Panc1 (cell line): ENCODE results near the gene LRRC3. TPM values are rescaled to one million over a fixed set of nuclear protein-coding genes. Genes with fewer than 3 reads are reported as not detected.
"Not testable (repeated sequence)": the region's sequence is repeated elsewhere in the genome, so short reads cannot be mapped to it uniquely, and the experiment has no call there.

Source experiments
- ATAC-seq: fragments of 200-7000 bp; cut with Tn5 transposase; 2 replicates; pipeline ENCODE4 v1.9.1; 2020; ENCODE audit warnings: mild to moderate bottlenecking, moderate library complexity
- BruUV-seq: library from RNA; stranded (reverse); fragments of 400-500 nt; replicated peaks from 2 replicates; lab custom pipeline; 2021; lab: Mats Ljungman, UMichigan
- CTCF ChIA-PET: fragments of 300-600 bp; sonication (Branson Sonifier 250); formaldehyde crosslinking; loops from one replicate; lab custom pipeline; 2022; ENCODE audit warnings: antibody characterized with exemption; lab: Charles Lee
- POLR2A ChIA-PET: fragments of 300-600 bp; sonication (Branson Sonifier 250); formaldehyde crosslinking; loops from one replicate; lab custom pipeline; 2022; ENCODE audit warnings: antibody characterized with exemption; lab: Charles Lee
- DNase-seq: peaks from one replicate; pipeline ENCODE4 v3.0.0-alpha.2; 2010; ENCODE audit warnings: low read depth, low spot score
- H3K27ac ChIP-seq: 2 replicates; pipeline ENCODE4 v1.5.1; 2011; ENCODE audit warnings: mild to moderate bottlenecking, low read length, inconsistent platforms
- H3K27me3 ChIP-seq: fragments of 200-500 bp; sonication (Bioruptor generic); 2 replicates; pipeline ENCODE4 v1.6.0; 2014; ENCODE audit warnings: low read length, inconsistent platforms; ENCODE audit not compliant: control insufficient read depth, insufficient read depth
- H3K36me3 ChIP-seq: fragments of 200-500 bp; sonication (Bioruptor generic); 2 replicates; pipeline ENCODE4 v1.5.1; 2014; ENCODE audit warnings: inconsistent platforms, mild to moderate bottlenecking, low read length, moderate library complexity; ENCODE audit not compliant: control insufficient read depth, insufficient read depth
- H3K4me1 ChIP-seq: 2 replicates; pipeline ENCODE4 v1.5.1; 2011; ENCODE audit warnings: inconsistent platforms, mild to moderate bottlenecking, low read length, moderate library complexity; ENCODE audit not compliant: control insufficient read depth, insufficient read depth
- H3K4me3 ChIP-seq, 2 experiments: 2 replicates each; pipeline ENCODE4 v1.5.1; 2011 to 2012; ENCODE audit warnings: low read depth in 2 of 2, low read length in 2 of 2, mild to moderate bottlenecking in 2 of 2, inconsistent platforms in 1 of 2, moderate library complexity in 1 of 2
- H3K9me3 ChIP-seq: fragments of 200-500 bp; sonication (Bioruptor generic); 2 replicates; pipeline ENCODE4 v1.5.1; 2014; ENCODE audit warnings: low read depth, mild to moderate bottlenecking, inconsistent platforms, low read length, moderate library complexity; ENCODE audit not compliant: control insufficient read depth, insufficient read depth
- POLR2AphosphoS5 ChIP-seq: IDR thresholded peaks from 2 replicates; pipeline ENCODE4 v1.6.1; 2012; ENCODE audit warnings: mild to moderate bottlenecking, low read depth, low read length, moderate library complexity
- REST ChIP-seq, 2 experiments: IDR thresholded peaks; 2 replicates each; pipeline ENCODE4 v1.6.1; 2011 to 2012; ENCODE audit warnings: low read depth in 2 of 2, control low read depth in 1 of 2, low read length in 1 of 2, mild to moderate bottlenecking in 1 of 2, moderate library complexity in 1 of 2; ENCODE audit not compliant: insufficient read depth in 1 of 2
- SIN3A ChIP-seq: IDR thresholded peaks from 2 replicates; pipeline ENCODE4 v1.6.1; 2012; ENCODE audit warnings: low read depth, mild to moderate bottlenecking, low read length, moderate library complexity, borderline replicate concordance; ENCODE audit not compliant: insufficient read depth
- TCF7L2 ChIP-seq: IDR thresholded peaks from 2 replicates; pipeline ENCODE4 v1.6.1; 2011; ENCODE audit warnings: mild to moderate bottlenecking, low read depth, low read length, inconsistent platforms
- in situ Hi-C: cut with HindIII; loops from 2 replicates; pipeline ENCODE4 v1.10.0; 2016; ENCODE audit warnings: low sequenced_read_pairs, low pct_unique_long_range_greater_than_20kb
- intact Hi-C: fragments of 100-400 bp; cut with micrococcal nuclease; formaldehyde crosslinking; loops from one replicate; pipeline ENCODE4 v1.10.0; 2022; ENCODE audit not compliant: unreplicated experiment
- total RNA-seq: library from RNA; stranded (reverse); gene quantifications from one replicate; pipeline ENCODE4 v1.2.1, GENCODE V29; 2021; ENCODE audit not compliant: unreplicated experiment
- TF ChIP-seq, protein P1 (sequence below): fragments of 450-650 bp; IDR thresholded peaks from 2 replicates; pipeline ENCODE4 v1.5.1; 2017; ENCODE audit warnings: mild to moderate bottlenecking

The LRRC3 gene
- total RNA-seq, 1 experiment from 2014 or later = 3.3 TPM

GRCh38 chr21:44416193-44416592, 39.1 kb upstream of the LRRC3 start:
- H3K9me3 ChIP-seq = no peaks in the 10 kb centered on the region
- no TSS peak for BruUV-seq
- intact Hi-C loops = no loop called here
- no peak overlapping the region for H3K4me3 ChIP-seq
- DNase-seq (no peak), ATAC-seq (no peak)
- no peaks in the 10 kb centered on the region for H3K4me1 ChIP-seq
- no peaks in the 10 kb centered on the region; the same call in 1 of the 2 replicates for H3K27me3 ChIP-seq
- no peaks in the 10 kb centered on the region for H3K36me3 ChIP-seq
- ChIA-PET POLR2A (no interaction called here), CTCF (no interaction called here)
- in situ Hi-C loops = no loop called here
- H3K27ac ChIP-seq = no peak overlapping the region
- TF ChIP-seq SIN3A (no peak), REST (IDR thresholded peaks at IDR 0.05; ENCODE audit: insufficient read depth in 1 of 2, low read depth in 2 of 2, low read length in 1 of 2) (no peak), POLR2AphosphoS5 (no peak), TCF7L2 (no peak)
- TF ChIP-seq, protein P1, sequence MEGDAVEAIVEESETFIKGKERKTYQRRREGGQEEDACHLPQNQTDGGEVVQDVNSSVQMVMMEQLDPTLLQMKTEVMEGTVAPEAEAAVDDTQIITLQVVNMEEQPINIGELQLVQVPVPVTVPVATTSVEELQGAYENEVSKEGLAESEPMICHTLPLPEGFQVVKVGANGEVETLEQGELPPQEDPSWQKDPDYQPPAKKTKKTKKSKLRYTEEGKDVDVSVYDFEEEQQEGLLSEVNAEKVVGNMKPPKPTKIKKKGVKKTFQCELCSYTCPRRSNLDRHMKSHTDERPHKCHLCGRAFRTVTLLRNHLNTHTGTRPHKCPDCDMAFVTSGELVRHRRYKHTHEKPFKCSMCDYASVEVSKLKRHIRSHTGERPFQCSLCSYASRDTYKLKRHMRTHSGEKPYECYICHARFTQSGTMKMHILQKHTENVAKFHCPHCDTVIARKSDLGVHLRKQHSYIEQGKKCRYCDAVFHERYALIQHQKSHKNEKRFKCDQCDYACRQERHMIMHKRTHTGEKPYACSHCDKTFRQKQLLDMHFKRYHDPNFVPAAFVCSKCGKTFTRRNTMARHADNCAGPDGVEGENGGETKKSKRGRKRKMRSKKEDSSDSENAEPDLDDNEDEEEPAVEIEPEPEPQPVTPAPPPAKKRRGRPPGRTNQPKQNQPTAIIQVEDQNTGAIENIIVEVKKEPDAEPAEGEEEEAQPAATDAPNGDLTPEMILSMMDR = no peak

DNA sequence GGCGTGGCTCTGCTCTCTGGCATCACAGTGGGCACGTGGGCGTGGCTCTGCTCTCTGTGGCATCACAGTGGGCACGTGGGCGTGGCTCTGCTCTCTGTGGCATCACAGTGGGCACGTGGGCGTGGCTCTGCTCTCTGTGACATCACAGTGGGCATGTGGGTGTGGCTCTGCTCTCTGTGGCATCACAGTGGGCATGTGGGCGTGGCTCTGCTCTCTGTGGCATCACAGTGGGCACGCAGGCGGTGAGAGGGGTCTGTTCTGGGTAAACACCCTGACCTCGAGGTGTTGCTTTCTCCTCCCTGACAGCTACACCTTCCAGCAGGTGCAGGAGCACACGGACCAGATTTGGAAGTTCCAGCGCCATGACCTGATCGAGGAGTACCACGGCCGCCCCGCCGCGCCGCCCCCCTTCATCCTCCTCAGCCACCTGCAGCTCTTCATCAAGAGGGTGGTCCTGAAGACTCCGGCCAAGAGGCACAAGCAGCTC, 37.6 kb upstream of the LRRC3 start:
- intact Hi-C loops, H3K4me1 ChIP-seq, POLR2A ChIA-PET, H3K4me3 ChIP-seq, in situ Hi-C loops, H3K36me3 ChIP-seq, H3K27me3 ChIP-seq, H3K9me3 ChIP-seq, BruUV-seq, DNase-seq, CTCF ChIA-PET, ATAC-seq, H3K27ac ChIP-seq: not testable (repeated sequence)

DNA sequence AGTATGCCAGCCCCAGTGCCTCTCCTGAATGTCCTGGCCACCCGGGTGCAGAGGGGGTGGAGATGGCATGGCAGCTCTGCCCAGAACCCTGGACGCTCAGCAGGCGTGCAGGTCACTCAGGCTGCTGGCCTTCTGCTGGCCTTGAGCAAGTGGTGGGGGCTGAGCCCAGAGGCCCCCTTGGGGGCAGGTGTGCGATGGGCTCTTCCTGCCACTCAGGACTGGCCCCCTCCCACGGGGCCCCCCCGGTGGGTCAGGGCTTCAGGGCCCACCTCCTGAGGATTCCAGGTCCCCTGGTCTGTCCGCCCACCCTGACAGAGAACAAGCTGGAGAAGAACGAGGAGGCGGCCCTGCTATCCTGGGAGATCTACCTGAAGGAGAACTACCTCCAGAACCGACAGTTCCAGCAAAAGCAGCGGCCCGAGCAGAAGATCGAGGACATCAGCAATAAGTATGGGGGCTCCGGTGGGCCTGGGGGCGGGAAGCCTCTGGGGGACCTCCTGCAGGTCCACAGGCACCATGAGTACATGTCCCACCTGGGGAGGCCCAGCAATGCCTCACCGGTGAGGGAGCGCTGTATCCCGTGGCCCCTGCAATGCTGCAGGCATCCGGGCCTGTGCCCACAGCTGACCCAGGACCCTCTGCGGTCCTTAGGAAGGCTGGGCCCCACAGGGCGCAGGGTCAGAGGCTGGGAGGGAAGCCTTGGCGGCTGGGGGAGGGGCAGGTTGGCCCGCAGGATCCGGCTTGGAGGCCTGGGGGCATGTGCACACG, 37.0 kb upstream of the LRRC3 start:
- Histone ChIP-seq H3K36me3 (no peaks in the 10 kb centered on the region), H3K4me3 (no peak overlapping the region), H3K4me1 (no peaks in the 10 kb centered on the region), H3K9me3 (no peaks in the 10 kb centered on the region), H3K27me3 (no peaks in the 10 kb centered on the region), H3K27ac (no peak overlapping the region)
- in situ Hi-C loops (no loop called here), intact Hi-C loops (no loop called here)
- no TSS peak for BruUV-seq
- no peak for TF ChIP-seq SIN3A
- no peak for TF ChIP-seq REST (IDR thresholded peaks at IDR 0.05; ENCODE audit: insufficient read depth in 1 of 2, low read depth in 2 of 2, low read length in 1 of 2)
- TF ChIP-seq, protein P1 = no peak
- TF ChIP-seq TCF7L2 = no peak
- no peak for TF ChIP-seq POLR2AphosphoS5
- ChIA-PET CTCF (no interaction called here), POLR2A (no interaction called here)
- ATAC-seq (no peak), DNase-seq (no peak)
